ENCODE data around the gene TP53I11. TPM values are rescaled to one million over a fixed set of nuclear protein-coding genes. Genes with fewer than 3 reads are reported as not detected.

Gene TP53I11
- polyA plus RNA-seq, 3 donors from 2014 or later: 5.0 to 13.6 (median 6.4) TPM

- peaks cover 0 to 2% (median 0%) of the 10 kb centered on the region in 6 donors for H3K9me3 Mint-ChIP-seq
- H3K27me3 Mint-ChIP-seq (ENCODE audit: low read depth in 3 of 3): peaks cover 2 to 10% (median 5%) of the 10 kb centered on the region in 3 donors
- no peak overlapping the region for H3K4me3 Mint-ChIP-seq
- no peak for DNase-seq
- H3K4me1 Mint-ChIP-seq: peaks cover 6 to 9% of the 10 kb centered on the region in 2 donors
- no peaks in the 10 kb centered on the region for H3K36me3 Mint-ChIP-seq
- H3K27ac Mint-ChIP-seq: no peak overlapping the region
These were observed 5.0 kb downstream of the TP53I11 start for GRCh38 chr11:44945666-44946065.

GRCh38 chr11:44944853-44945235 lies 5.8 kb downstream of the TP53I11 start:
- no peak overlapping the region for H3K4me3 Mint-ChIP-seq
- H3K36me3 Mint-ChIP-seq: no peaks in the 10 kb centered on the region
- H3K4me1 Mint-ChIP-seq: peaks cover 6 to 9% of the 10 kb centered on the region in 2 donors
- no peak for DNase-seq
- H3K9me3 Mint-ChIP-seq: peaks cover 0 to 2% (median 0%) of the 10 kb centered on the region in 6 donors
- peaks cover 2 to 12% (median 5%) of the 10 kb centered on the region in 3 donors for H3K27me3 Mint-ChIP-seq (ENCODE audit: low read depth in 3 of 3)
- H3K27ac Mint-ChIP-seq: no peak overlapping the region

- DNase-seq: no peak
- Mint-ChIP-seq H3K9me3 (peaks cover 0 to 2% (median 0%) of the 10 kb centered on the region in 6 donors), H3K36me3 (no peaks in the 10 kb centered on the region), H3K27me3 (ENCODE audit: low read depth in 3 of 3) (peaks cover 2 to 11% (median 5%) of the 10 kb centered on the region in 3 donors), H3K4me3 (no peak overlapping the region), H3K4me1 (peaks cover 6 to 9% of the 10 kb centered on the region in 2 donors), H3K27ac (no peak overlapping the region)
These were observed 6.4 kb downstream of the TP53I11 start for GRCh38 chr11:44944181-44944852.

GRCh38 chr11:44943696-44944095 lies 7.0 kb downstream of the TP53I11 start:
- no peak overlapping the region for H3K4me3 Mint-ChIP-seq
- H3K9me3 Mint-ChIP-seq: peaks cover 0 to 2% (median 0%) of the 10 kb centered on the region in 6 donors
- peaks cover under 1 to 11% (median 5%) of the 10 kb centered on the region in 3 donors for H3K27me3 Mint-ChIP-seq (ENCODE audit: low read depth in 3 of 3)
- no peak for DNase-seq
- H3K36me3 Mint-ChIP-seq: no peaks in the 10 kb centered on the region
- H3K27ac Mint-ChIP-seq: no peak overlapping the region
- peaks cover 3 to 6% of the 10 kb centered on the region in 2 donors for H3K4me1 Mint-ChIP-seq

- Mint-ChIP-seq H3K9me3 (peaks cover 0 to 2% (median 0%) of the 10 kb centered on the region in 6 donors), H3K4me1 (peaks cover 2 to 6% of the 10 kb centered on the region in 2 donors), H3K4me3 (no peak overlapping the region), H3K27ac (no peak overlapping the region), H3K27me3 (ENCODE audit: low read depth in 3 of 3) (peaks cover 0 to 11% (median 5%) of the 10 kb centered on the region in 3 donors), H3K36me3 (no peaks in the 10 kb centered on the region)
- no peak for DNase-seq
These were observed 7.6 kb downstream of the TP53I11 start for GRCh38 chr11:44943118-44943517.

GRCh38 chr11:44942029-44942955 lies 8.4 kb downstream of the TP53I11 start:
- Mint-ChIP-seq H3K27ac (peak overlapping the region in 2 of 6 donors; percentile 4 to 27), H3K36me3 (no peaks in the 10 kb centered on the region), H3K4me1 (peaks cover 2 to 6% of the 10 kb centered on the region in 2 donors), H3K4me3 (no peak overlapping the region), H3K9me3 (peaks cover 0 to 2% (median 0%) of the 10 kb centered on the region in 6 donors), H3K27me3 (ENCODE audit: low read depth in 3 of 3) (peaks cover 0 to 9% (median 5%) of the 10 kb centered on the region in 3 donors)
- DNase-seq: no peak

- Mint-ChIP-seq H3K27ac (no peak overlapping the region), H3K4me1 (peaks cover 2 to 6% of the 10 kb centered on the region in 2 donors), H3K36me3 (no peaks in the 10 kb centered on the region), H3K9me3 (peaks cover 0 to 2% (median 0%) of the 10 kb centered on the region in 6 donors), H3K4me3 (no peak overlapping the region), H3K27me3 (ENCODE audit: low read depth in 3 of 3) (peaks cover 0 to 6% (median 5%) of the 10 kb centered on the region in 3 donors)
- no peak for DNase-seq
These were observed 9.2 kb downstream of the TP53I11 start for GRCh38 chr11:44941259-44942021.

GRCh38 chr11:44940835-44941234 lies 9.8 kb downstream of the TP53I11 start:
- H3K9me3 Mint-ChIP-seq: peaks cover 0 to 2% (median 0%) of the 10 kb centered on the region in 6 donors
- no peak overlapping the region for H3K27ac Mint-ChIP-seq
- H3K36me3 Mint-ChIP-seq: no peaks in the 10 kb centered on the region
- peaks cover 2 to 6% of the 10 kb centered on the region in 2 donors for H3K4me1 Mint-ChIP-seq
- no peak for DNase-seq
- peaks cover 0 to 6% (median 5%) of the 10 kb centered on the region in 3 donors for H3K27me3 Mint-ChIP-seq (ENCODE audit: low read depth in 3 of 3)
- H3K4me3 Mint-ChIP-seq: no peak overlapping the region

- H3K9me3 Mint-ChIP-seq: peaks cover 0 to 2% (median 0%) of the 10 kb centered on the region in 6 donors
- H3K36me3 Mint-ChIP-seq: no peaks in the 10 kb centered on the region
- H3K27me3 Mint-ChIP-seq (ENCODE audit: low read depth in 3 of 3): peaks cover 0 to 6% (median 5%) of the 10 kb centered on the region in 3 donors
- H3K4me1 Mint-ChIP-seq: peaks cover 2 to 6% of the 10 kb centered on the region in 2 donors
- DNase-seq: no peak
- no peak overlapping the region for H3K27ac Mint-ChIP-seq
- H3K4me3 Mint-ChIP-seq: no peak overlapping the region
These were observed 10.3 kb downstream of the TP53I11 start for GRCh38 chr11:44940404-44940803.

- Mint-ChIP-seq H3K27me3 (ENCODE audit: low read depth in 3 of 3) (peaks cover 0 to 5% (median 5%) of the 10 kb centered on the region in 3 donors), H3K4me1 (peaks cover 2 to 6% of the 10 kb centered on the region in 2 donors), H3K4me3 (no peak overlapping the region)
These were observed 10.8 kb downstream of the TP53I11 start for GRCh38 chr11:44939673-44940395.

GRCh38 chr11:44938066-44938691 lies 12.5 kb downstream of the TP53I11 start:
- no peak overlapping the region for H3K27ac Mint-ChIP-seq
- peaks cover 2 to 6% of the 10 kb centered on the region in 2 donors for H3K4me1 Mint-ChIP-seq

More at GRCh38 chr11:44939673-44940395, 10.8 kb downstream of the TP53I11 start:
- no peak overlapping the region for H3K27ac Mint-ChIP-seq
- peaks cover 0 to 2% (median 0%) of the 10 kb centered on the region in 6 donors for H3K9me3 Mint-ChIP-seq
- DNase-seq: no peak
- H3K36me3 Mint-ChIP-seq: no peaks in the 10 kb centered on the region

GRCh38 chr11:44936951-44937543 lies 13.6 kb downstream of the TP53I11 start:
- DNase-seq: no peak
- peaks cover 0 to under 1% of the 10 kb centered on the region in 2 donors for H3K4me1 Mint-ChIP-seq
- H3K9me3 Mint-ChIP-seq: peaks cover 0 to 2% (median 0%) of the 10 kb centered on the region in 6 donors
- peaks cover 2 to 6% (median 2%) of the 10 kb centered on the region in 3 donors for H3K27me3 Mint-ChIP-seq (ENCODE audit: low read depth in 3 of 3)
- no peak overlapping the region for H3K27ac Mint-ChIP-seq
- no peak overlapping the region for H3K4me3 Mint-ChIP-seq
- H3K36me3 Mint-ChIP-seq: peaks cover 0 to 4% (median 0%) of the 10 kb centered on the region in 3 donors

More at GRCh38 chr11:44938066-44938691, 12.5 kb downstream of the TP53I11 start:
- Mint-ChIP-seq H3K9me3 (peaks cover 0 to 2% (median 0%) of the 10 kb centered on the region in 6 donors), H3K36me3 (peaks cover 0 to 4% (median 0%) of the 10 kb centered on the region in 3 donors), H3K27me3 (ENCODE audit: low read depth in 3 of 3) (peaks cover 1 to 6% (median 5%) of the 10 kb centered on the region in 3 donors), H3K4me3 (no peak overlapping the region)
- DNase-seq: no peak
